Stimulated activated naive CD8-positive, alpha-beta T cell treated with anti-CD3 and anti-CD28 coated beads, Interleukin-15, amount 100 ng/mL, for 72 hours (primary cell): ENCODE results near the gene NBEA.

ENCODE experiments used
- ATAC-seq: fragments of 150-1000 bp; cut with Tn5 transposase; 2 replicates; pipeline ENCODE4 v1.10.0; 2021; ENCODE audit warnings: mild to moderate bottlenecking, moderate library complexity
- DNase-seq, 2 donors: peaks; one replicate each; pipeline ENCODE4 v3.0.0; 2021 to 2022
- H3K27ac Mint-ChIP-seq, 2 donors: one replicate each; pipeline ENCODE4 v1.8.0; 2022; ENCODE audit warnings: mild to moderate bottlenecking in 2 of 2, mixed read lengths in 2 of 2, moderate library complexity in 2 of 2
- H3K27me3 Mint-ChIP-seq: one replicate; pipeline ENCODE4 v1.8.0; 2022; ENCODE audit warnings: mixed read lengths
- H3K4me1 Mint-ChIP-seq: one replicate; pipeline ENCODE4 v1.8.0; 2022; ENCODE audit warnings: mild to moderate bottlenecking, mixed read lengths
- H3K4me3 Mint-ChIP-seq, 2 donors: one replicate each; pipeline ENCODE4 v1.8.0; 2022; ENCODE audit warnings: mild to moderate bottlenecking in 2 of 2, mixed read lengths in 2 of 2, moderate library complexity in 1 of 2
- H3K9me3 Mint-ChIP-seq, 2 donors: one replicate each; pipeline ENCODE4 v1.8.0; 2022; ENCODE audit warnings: mixed read lengths in 2 of 2

Gene NBEA

GRCh38 chr13:35163674-35164073 is 221.6 kb downstream of the NBEA start:
- Mint-ChIP-seq H3K9me3 (no peaks in the 10 kb centered on the region), H3K27me3 (no peaks in the 10 kb centered on the region), H3K4me3 (no peak overlapping the region), H3K4me1 (peaks cover 15% of the 10 kb centered on the region), H3K27ac (no peak overlapping the region)
- ATAC-seq = no peak
- DNase-seq = no peak

DNA sequence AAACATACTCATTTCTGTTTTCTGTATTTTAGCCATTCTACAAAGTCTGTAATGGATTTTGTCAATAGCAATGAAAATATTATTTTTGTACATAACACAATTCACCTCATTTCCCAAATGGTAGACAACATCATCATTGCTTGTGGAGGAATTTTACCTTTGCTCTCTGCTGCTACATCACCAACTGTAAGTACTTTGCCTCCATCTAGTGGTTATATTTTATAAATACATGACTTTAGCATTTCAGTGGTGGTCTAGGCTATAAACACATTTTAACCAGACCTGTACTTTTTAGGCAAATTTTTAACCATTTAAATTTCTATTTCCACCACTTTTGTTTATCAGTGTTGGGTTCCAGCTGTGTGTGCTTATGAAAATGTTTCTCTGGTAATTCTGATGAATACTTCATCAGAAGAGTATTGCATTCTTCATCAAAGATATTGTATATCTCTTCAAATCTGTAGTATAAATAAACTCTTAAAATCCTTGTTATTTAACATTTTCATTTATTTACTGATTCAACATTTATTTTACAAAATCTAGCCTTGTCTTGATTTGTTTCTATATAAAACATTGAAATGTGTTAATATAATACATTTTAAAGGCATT is 222.4 kb downstream of the NBEA start:
- H3K9me3 Mint-ChIP-seq = no peaks in the 10 kb centered on the region
- no peaks in the 10 kb centered on the region for H3K27me3 Mint-ChIP-seq
- peaks cover 9% of the 10 kb centered on the region for H3K4me1 Mint-ChIP-seq
- H3K27ac Mint-ChIP-seq = no peak overlapping the region
- no peak overlapping the region for H3K4me3 Mint-ChIP-seq
- DNase-seq = no peak
- ATAC-seq = no peak

GRCh38 chr13:35165205-35165604 is 223.1 kb downstream of the NBEA start:
- H3K4me1 Mint-ChIP-seq = peaks cover 7% of the 10 kb centered on the region
- ATAC-seq = no peak
- no peak for DNase-seq
- no peaks in the 10 kb centered on the region for H3K27me3 Mint-ChIP-seq
- H3K9me3 Mint-ChIP-seq = no peaks in the 10 kb centered on the region
- H3K4me3 Mint-ChIP-seq = no peak overlapping the region
- no peak overlapping the region for H3K27ac Mint-ChIP-seq

DNA sequence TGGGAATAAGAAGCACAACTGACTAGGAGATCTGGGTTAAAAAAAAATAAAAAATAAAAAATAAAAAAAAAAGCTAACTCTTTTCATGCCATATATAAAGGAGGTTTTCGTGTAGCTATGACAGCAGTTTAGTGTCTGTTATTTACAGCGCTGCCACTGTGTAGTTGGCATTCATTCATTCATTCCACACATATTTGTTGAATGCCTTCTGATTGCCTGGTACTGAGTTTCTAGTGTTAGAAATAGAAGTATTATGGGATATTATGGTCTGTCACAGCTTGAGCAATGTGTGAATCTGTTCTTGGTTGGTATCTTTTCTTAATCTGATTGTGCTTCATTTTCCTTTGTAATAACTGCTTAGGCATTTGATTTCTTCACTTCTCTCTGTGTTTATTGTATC is 237.4 kb downstream of the NBEA start:
- DNase-seq (no peak), ATAC-seq (no peak)
- Mint-ChIP-seq H3K4me1 (no peaks in the 10 kb centered on the region), H3K27ac (no peak overlapping the region), H3K27me3 (no peaks in the 10 kb centered on the region), H3K4me3 (no peak overlapping the region), H3K9me3 (no peaks in the 10 kb centered on the region)

GRCh38 chr13:35179920-35180663 is 238.0 kb downstream of the NBEA start:
- Mint-ChIP-seq H3K27me3 (no peaks in the 10 kb centered on the region), H3K9me3 (no peaks in the 10 kb centered on the region), H3K27ac (no peak overlapping the region), H3K4me1 (no peaks in the 10 kb centered on the region), H3K4me3 (no peak overlapping the region)
- ATAC-seq (no peak), DNase-seq (no peak)

GRCh38 chr13:35190241-35190640 is 248.2 kb downstream of the NBEA start:
- Mint-ChIP-seq H3K27ac (no peak overlapping the region), H3K9me3 (peaks cover 0 to 5% of the 10 kb centered on the region in 2 donors), H3K4me3 (no peak overlapping the region), H3K27me3 (no peaks in the 10 kb centered on the region), H3K4me1 (no peaks in the 10 kb centered on the region)
- no peak for DNase-seq
- no peak for ATAC-seq

- no peak for DNase-seq
- no peak overlapping the region for H3K4me3 Mint-ChIP-seq
- H3K4me1 Mint-ChIP-seq = no peaks in the 10 kb centered on the region
- H3K27ac Mint-ChIP-seq = no peak overlapping the region
- no peak for ATAC-seq
- H3K27me3 Mint-ChIP-seq = no peaks in the 10 kb centered on the region
- peaks cover 0 to 5% of the 10 kb centered on the region in 2 donors for H3K9me3 Mint-ChIP-seq
These were observed 249.8 kb downstream of the NBEA start for GRCh38 chr13:35191883-35192282.

- no peaks in the 10 kb centered on the region for H3K9me3 Mint-ChIP-seq
These were observed 256.6 kb downstream of the NBEA start for GRCh38 chr13:35198613-35199200.

GRCh38 chr13:35208587-35208986 is 266.5 kb downstream of the NBEA start:
- no peak for ATAC-seq
- H3K27ac Mint-ChIP-seq = no peak overlapping the region
- no peak for DNase-seq
- H3K9me3 Mint-ChIP-seq = no peaks in the 10 kb centered on the region
- no peaks in the 10 kb centered on the region for H3K27me3 Mint-ChIP-seq
- H3K4me3 Mint-ChIP-seq = no peak overlapping the region
- H3K4me1 Mint-ChIP-seq = no peaks in the 10 kb centered on the region

More at GRCh38 chr13:35198613-35199200, 256.6 kb downstream of the NBEA start:
- no peak for ATAC-seq
- no peak for DNase-seq
- Mint-ChIP-seq H3K4me3 (no peak overlapping the region), H3K4me1 (no peaks in the 10 kb centered on the region), H3K27me3 (no peaks in the 10 kb centered on the region), H3K27ac (peak overlapping the region in 1 of 2 donors; percentile 27)

GRCh38 chr13:35210261-35210660 is 268.2 kb downstream of the NBEA start:
- Mint-ChIP-seq H3K27ac (no peak overlapping the region), H3K4me3 (no peak overlapping the region), H3K4me1 (no peaks in the 10 kb centered on the region), H3K9me3 (no peaks in the 10 kb centered on the region), H3K27me3 (no peaks in the 10 kb centered on the region)
- ATAC-seq = no peak
- DNase-seq = no peak

DNA sequence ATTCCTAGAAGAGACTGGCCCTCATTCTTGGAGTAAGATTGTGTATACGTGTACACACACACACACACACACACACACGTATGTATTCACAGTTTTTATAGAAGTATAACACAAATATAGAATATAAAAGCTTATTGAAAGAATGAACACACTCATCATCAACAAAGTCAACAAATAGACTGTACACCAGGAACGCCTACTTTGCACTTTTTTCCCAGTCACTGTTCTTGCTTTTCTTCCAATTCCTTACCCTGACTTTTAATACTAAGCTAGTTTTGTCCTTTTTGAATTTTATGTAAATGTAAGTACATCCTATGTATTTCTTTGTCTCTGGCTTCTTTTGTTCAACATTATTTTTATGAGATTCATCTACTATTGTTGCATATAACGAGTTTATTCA is 269.9 kb downstream of the NBEA start:
- H3K4me1 Mint-ChIP-seq = no peaks in the 10 kb centered on the region
- H3K4me3 Mint-ChIP-seq = no peak overlapping the region
- no peaks in the 10 kb centered on the region for H3K27me3 Mint-ChIP-seq
- DNase-seq (no peak), ATAC-seq (no peak)
- H3K27ac Mint-ChIP-seq = no peak overlapping the region
- H3K9me3 Mint-ChIP-seq = no peaks in the 10 kb centered on the region

DNA sequence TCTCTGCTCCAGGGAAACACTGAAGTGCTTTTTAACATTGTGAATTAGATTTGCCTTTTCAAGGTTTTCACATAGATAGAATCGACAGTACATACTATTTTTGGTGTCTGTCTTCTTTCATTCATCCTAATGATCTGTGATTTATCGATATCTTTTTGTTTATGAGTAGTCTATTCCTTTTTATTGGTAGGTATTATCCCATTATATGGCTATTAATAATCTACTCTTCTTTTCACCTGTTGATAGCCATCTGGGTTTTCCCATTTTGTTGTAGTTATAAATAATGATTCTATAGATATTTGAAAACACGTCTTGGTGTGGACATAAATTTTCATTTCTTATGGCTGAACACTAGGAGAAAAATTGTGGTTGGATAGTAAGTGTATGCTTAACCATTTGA is 271.8 kb downstream of the NBEA start:
- DNase-seq = no peak
- Mint-ChIP-seq H3K9me3 (no peaks in the 10 kb centered on the region), H3K27ac (no peak overlapping the region), H3K27me3 (no peaks in the 10 kb centered on the region), H3K4me3 (no peak overlapping the region), H3K4me1 (no peaks in the 10 kb centered on the region)
- no peak for ATAC-seq

GRCh38 chr13:35216131-35216530 is 274.1 kb downstream of the NBEA start:
- no peaks in the 10 kb centered on the region for H3K27me3 Mint-ChIP-seq
- H3K4me3 Mint-ChIP-seq = no peak overlapping the region
- H3K27ac Mint-ChIP-seq = no peak overlapping the region
- H3K9me3 Mint-ChIP-seq = peaks cover 0 to 4% of the 10 kb centered on the region in 2 donors
- ATAC-seq (no peak), DNase-seq (no peak)
- H3K4me1 Mint-ChIP-seq = no peaks in the 10 kb centered on the region

DNA sequence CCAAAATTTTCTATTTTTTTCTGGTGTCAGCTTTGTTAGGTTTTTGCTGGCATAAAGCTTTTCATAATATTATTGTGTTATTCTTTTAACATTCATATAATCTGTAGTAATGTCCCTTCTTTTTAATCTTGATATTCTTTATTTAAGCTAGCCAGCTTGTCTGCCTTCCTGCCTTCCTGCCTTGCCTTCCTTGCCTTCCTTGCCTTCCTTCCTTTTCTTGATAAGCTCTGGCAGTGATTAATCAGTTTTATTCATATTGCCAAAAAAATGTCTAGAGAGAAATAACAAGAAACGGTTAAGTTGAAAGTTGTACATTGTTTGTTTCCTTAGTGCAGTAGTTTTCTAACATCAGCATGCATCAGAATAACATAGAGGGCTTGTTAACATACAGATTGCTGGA is 277.0 kb downstream of the NBEA start:
- H3K27ac Mint-ChIP-seq = no peak overlapping the region
- DNase-seq = no peak
- H3K4me1 Mint-ChIP-seq = no peaks in the 10 kb centered on the region
- no peaks in the 10 kb centered on the region for H3K27me3 Mint-ChIP-seq
- H3K4me3 Mint-ChIP-seq = no peak overlapping the region
- peaks cover 0 to 4% of the 10 kb centered on the region in 2 donors for H3K9me3 Mint-ChIP-seq
- no peak for ATAC-seq

GRCh38 chr13:35225159-35225558 is 283.1 kb downstream of the NBEA start:
- Mint-ChIP-seq H3K4me3 (no peak overlapping the region), H3K9me3 (peaks cover 0 to 4% of the 10 kb centered on the region in 2 donors), H3K27ac (no peak overlapping the region), H3K4me1 (no peaks in the 10 kb centered on the region), H3K27me3 (no peaks in the 10 kb centered on the region)
- ATAC-seq (no peak), DNase-seq (no peak)

- DNase-seq = no peak
- H3K4me1 Mint-ChIP-seq = no peaks in the 10 kb centered on the region
- no peak overlapping the region for H3K4me3 Mint-ChIP-seq
- H3K27me3 Mint-ChIP-seq = no peaks in the 10 kb centered on the region
- no peak overlapping the region for H3K27ac Mint-ChIP-seq
- no peak for ATAC-seq
- peaks cover 0 to 4% of the 10 kb centered on the region in 2 donors for H3K9me3 Mint-ChIP-seq
These were observed 283.5 kb downstream of the NBEA start for GRCh38 chr13:35225582-35225981.
